NCI-H1436 treated with DMSO at 0.1 percent for 48 hours (cell line): ENCODE measurements around the gene GHRL.
"Not testable (repeated sequence)": the region's sequence is repeated elsewhere in the genome, so short reads cannot be mapped to it uniquely, and the experiment has no call there.

Source experiments
- DNase-seq: peaks from one replicate; lab custom pipeline; 2025; lab: John Stamatoyannopoulos, UW

GHRL gene

DNA sequence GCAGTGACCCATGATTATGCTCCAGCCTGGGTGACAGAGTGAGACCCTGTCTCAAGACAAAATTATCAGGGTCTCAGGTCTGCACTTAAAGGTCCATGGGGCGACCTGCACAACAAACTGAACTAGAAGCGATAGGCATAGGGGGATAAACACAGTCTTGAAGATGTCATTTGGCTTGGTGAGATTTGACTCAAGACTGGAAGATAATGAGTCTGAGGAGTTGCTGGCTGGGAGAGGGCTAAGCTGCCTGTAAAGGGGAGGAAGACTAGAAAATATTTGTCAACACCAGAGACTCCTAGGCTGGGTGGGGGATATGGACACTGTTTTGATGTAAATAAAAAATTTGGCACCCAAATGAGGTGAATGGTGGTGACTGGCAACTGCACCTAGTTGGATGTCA lies 19.8 kb downstream of the GHRL start:
- DNase-seq, result no peak

DNA sequence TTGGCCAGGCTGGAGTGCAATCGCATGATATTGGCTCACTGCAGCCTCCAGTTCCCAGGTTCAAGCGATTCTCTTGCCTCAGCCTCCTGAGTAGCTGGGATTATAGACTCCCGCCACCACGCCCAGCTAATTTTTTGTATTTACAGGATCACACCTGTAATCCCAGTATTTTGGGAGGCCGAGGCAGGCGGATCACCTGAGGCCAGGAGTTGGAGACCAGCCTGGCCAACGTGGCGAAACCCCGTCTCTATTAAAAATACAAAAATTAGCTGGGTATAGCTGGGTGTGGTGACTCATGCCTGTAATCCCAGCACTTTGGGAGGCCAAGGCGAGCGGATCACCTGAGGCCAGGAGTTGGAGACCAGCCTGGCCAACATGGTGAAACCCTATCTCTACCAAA lies 20.3 kb downstream of the GHRL start:
- DNase-seq, result not testable (repeated sequence)

DNA sequence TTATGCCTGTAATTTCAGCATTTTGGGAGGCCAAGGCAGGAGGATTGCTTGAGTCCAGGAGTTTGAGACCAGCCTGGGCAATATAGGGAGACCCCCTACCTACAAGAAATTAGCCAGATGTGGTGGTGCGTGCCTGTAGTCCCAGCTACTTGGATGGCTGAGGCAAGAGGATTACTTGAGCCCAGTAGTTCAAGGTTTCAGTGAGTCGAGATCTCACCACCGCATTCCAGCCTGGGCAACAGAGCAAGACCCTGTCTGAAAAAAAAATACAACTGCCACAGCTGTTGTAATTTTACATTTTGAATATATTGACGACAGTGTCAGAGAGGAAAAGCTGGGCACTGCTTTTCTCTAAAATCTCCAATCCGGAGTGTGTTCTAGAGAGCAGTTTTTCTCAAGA lies 23.3 kb downstream of the GHRL start:
- DNase-seq, result no peak

DNA sequence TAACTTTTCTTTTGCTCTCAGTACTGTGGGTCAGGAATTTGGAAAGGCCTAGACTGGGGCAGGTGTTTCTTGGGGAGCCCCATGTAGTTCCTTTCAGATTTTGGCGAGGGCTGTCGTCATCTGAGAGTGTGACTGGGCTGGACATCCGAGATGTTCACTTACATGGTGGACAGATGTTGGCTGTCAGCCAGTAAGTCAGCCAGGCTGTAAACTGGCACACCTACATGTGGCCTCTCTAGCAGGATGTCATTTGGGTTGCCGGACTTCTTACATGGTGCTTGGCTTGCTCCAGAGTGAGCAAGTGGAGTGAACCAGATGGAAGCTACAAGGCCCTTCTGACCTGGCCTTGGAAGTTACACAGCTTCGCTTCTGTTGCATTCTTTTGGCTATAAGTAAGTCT lies 23.8 kb downstream of the GHRL start:
- no peak for DNase-seq

DNA sequence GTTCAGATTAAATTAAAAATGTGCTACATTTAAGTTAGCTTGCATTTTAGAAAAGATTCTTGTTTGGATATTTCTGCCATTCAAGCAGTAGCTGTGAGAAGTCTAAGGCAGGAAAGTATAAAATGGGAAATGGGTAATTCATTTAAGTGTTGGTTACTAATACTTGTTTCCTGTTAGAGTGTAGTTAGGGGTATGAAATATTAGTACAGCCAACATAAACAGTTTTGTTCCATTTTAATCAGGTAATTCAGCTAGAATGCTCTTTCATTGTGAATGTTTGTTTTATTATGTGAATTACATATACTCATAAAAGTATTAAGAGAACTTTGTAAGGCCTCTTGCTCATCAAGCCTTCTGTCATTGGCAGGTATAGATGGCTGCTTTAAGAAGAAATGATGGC lies 24.6 kb downstream of the GHRL start:
- DNase-seq, result no peak

DNA sequence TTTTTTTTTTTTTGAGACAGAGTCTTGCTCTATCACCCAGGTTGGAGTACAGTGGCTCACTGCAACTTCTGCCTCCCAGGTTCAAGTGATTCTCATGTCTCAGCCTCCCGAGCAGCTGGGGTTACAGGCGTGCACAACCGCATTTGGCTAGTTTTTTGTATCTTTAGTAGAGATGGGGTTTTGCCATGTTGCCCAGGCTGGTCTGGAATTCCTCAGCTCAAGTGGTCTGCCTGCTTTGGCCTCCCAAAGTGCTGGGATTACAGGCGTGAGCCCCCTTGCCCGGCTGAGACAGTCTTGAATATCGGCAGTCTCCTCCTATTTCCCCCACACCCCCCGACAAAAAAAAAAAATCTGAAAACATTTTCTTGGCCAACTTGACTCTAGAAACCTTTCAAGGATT lies 25.8 kb downstream of the GHRL start:
- not testable (repeated sequence) for DNase-seq

DNA sequence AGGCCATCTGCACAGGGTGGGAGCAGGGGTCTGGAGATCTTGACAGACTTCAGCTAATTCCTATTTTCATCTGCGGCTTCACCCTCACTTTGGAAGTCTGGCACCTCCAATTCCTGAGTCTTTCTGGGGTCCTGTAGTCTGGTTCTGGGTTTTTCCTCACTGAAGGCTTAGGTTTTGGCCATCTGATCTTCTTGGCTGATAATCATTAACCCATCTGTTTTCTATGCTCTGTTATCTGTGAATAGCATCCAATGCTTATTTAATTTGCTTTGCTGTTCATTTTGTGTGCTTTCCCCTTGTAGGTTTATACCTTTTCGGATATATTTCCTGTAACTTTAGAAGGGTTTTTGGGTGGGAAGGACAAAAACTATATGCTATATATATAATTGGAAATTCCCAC lies 26.9 kb downstream of the GHRL start:
- DNase-seq, result no peak

DNA sequence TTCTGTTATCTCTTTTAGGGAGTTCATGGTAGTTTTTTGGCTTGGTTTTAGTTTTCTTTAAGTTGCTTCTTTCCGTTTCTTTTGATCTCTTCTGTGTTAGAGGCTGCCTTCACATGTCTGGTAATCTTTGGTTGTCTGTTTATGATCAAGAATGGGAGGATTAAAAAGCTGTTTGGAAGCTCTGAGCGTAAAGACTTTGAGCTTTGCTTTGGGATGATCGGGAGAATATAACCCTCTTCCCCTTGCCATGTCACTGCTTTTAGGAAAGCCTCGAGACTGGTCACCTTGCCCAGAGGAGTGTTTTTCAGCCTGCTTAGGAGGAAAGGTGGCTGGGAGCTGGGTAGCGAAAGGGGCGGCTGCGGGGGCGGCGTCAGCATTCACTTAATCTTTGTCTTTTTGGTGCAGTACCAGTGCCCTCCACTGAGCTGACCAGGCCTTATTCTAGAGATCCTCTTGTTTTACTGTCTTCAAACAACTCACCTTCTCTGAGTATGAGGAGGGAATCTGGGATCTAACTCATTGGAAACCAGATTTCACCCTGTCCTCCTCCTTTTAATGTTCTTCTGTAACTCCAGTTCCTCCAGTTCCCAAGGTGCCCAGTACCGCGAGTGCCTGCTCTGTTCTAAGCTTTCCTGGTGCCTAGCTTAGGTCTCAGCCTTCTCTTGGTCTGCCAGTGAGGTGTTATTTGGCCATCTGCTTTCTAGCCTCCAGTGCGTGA lies 28.9 kb downstream of the GHRL start:
- no peak for DNase-seq

DNA sequence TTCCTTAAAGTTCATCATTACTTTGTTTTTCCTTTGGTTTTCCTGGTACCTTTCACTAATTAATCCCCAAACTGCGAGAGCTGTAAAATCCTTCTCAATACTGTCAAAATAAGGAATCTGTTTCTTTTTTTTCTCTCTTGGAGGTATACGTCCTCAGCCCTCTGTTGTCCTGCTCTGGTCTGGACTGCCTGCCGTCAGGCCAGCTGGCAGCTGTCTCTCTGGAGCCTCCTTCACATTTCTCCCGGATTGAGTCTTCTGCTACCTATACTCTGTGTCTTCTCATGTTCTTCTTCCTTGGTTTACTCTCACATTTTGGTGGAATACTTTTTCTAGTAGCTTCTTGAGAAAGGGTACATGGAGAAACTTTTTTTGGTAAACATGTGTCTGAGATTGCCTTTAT lies 30.7 kb downstream of the GHRL start:
- DNase-seq, result no peak

DNA sequence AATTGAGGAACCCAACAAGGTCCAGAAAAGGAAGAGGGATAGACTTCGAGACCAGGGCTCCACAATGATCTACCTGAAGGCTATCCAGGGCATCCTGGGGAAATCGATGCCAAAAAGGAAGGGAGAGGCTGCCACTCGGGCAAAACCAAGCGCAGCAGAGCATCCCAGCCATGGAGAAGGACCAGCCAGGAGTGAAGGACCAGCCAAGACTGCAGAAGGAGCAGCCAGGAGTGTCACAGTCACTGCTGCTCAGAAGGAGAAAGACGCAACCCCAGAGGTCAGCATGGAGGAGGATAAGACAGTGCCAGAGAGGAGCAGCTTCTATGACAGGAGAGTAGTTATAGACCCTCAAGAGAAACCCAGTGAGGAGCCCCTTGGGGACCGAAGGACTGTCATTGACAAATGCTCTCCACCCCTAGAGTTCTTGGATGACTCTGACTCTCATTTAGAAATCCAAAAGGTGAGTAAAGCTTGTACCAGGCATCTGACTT lies 32.5 kb downstream of the GHRL start:
- no peak for DNase-seq

DNA sequence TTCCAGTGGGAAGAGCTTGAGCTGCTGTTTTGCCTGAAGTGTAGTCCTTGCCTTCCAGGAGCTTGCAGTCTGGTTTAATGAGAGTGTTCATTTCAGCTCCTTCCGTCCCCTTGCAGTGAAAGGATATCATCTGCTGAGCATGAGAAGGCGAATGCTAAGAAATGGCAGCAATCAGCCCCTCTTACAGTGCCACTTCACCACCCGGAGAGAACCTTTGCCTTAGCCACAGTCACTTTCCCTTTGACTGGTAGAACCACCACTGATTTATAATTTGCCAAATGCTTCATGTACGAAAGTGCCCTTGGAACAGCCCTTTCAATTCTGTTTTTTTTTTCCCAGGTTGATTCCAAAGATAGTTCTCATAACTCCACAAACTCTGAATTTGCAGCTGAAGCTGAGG lies 32.9 kb downstream of the GHRL start:
- no peak for DNase-seq

DNA sequence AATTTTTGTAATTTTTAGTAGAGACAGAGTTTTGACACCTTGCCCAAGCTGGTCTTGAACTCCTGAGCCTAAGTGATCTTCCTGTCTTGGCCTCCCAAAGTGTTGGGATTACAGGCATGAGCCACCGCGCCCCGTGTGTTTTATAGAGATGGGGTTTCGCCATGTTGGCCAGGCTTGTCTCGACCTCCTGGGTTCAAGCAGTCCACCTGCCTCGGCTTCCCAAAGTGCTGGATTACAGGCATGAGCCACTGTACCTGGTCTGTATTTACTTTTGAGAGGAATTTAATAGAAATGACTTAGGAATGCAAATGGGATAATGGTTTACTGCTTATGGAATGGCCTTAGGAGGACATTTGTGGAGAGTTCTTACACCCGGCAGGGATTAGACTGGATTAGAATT lies 33.7 kb downstream of the GHRL start:
- DNase-seq, result no peak

DNA sequence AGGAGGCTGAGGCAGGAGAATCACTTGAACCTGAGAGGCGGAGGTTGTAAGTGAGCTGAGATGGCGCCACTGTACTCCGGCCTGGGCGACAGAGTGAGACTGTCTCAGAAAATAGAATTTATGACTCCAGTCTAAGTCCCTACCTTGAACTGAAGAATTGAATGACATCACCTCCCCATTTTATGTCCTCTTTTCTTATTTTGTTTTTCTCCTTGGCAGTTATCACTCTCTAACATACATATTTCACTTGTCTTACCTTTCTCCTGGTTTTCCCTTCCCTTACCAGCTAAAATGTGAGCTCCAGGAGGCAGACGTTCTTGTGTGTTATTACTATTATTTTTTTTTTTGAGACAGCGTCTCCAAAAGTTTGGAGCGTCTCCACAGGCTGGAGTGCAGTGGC lies 36.9 kb downstream of the GHRL start:
- no peak for DNase-seq

DNA sequence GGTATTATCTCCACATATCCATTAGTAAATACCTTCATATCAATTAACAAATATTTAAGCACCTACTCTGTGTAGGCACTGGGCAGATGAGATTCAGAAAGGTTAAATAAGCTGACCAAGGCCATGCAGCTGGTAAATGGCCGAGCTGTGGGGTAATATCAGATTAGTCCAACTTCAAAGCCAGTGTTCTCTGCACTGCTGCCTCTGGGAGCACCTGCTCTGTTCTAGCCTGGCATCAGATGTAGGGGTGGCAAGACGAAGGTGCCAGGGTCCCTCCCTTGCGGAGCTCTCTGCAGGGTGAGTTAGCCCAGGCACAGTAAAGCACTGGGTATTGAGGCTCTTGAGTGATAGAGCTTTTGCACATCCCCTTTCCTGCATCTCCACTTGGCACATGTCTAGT lies 39.0 kb downstream of the GHRL start:
- DNase-seq, result no peak

DNA sequence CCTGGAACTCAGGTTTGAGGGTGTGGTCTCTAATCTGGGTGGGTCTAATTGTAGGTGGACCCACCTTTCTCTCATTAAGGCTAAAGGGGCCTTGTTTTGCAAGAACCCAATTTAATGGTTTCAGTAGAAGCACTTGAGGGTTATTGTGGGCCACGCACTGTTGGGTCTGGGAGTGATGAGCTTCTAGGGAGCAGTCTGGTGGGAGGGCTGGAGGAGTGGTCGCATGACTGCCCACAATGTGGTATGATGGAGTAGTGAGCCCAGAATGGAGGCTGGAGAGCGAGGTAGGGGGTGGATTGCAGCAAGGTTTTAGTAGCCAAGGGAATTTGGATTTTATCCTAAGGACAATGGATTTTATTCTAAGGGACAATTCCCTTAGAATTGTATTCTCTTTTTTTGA lies 41.7 kb downstream of the GHRL start:
- no peak for DNase-seq

DNA sequence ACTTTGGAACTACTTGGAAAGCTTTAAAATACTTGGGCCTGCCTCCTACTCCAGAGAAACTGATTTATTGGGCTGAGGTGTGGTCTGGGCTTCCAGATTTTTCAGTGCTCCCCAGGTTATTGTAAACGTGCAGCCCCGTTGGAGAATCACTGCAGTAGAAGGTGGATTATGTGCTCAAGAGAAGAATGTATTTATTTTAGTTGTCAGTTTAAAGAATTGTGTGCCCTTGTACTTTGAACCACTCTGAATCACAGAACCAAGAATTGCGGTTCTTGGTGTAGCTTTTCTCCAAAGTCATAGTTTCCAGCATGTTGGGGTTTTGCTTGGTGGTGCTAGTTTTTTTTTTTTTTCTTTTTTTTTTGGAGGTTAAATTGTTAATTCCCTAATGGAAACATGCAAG lies 42.9 kb downstream of the GHRL start:
- no peak for DNase-seq

DNA sequence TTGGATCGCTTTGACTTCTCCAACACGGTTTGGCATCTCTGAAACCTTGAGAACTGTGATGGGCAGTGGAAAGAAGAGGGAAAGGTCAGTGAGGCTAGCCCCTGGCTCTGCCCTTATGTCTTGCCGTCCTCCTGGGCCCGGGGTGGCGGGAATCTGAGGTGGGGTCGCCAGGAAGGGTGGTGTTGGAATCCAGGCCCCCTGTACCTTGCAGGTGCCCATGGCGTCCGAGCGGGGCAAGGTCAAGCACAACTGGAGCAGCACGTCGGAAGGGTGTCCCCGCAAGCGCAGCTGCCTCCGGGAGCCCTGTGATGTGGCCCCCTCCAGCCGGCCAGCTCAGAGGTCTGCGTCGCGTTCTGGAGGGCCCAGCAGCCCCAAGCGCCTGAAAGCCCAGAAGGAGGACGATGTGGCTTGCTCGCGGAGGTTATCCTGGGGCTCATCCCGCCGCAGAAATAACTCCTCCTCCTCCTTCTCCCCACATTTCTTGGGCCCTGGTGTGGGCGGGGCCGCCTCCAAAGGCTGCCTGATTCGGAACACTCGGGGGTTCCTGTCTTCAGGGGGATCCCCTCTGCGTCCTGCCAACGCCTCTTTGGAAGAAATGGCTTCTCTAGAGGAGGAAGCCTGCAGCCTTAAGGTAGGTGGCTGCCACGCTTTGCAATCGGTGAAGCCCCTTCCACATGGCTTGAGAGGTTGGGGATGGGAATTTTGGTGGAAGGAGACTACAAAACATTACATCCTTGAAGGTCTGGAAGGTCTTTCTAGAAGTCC lies 43.6 kb downstream of the GHRL start:
- DNase-seq, result no peak

DNA sequence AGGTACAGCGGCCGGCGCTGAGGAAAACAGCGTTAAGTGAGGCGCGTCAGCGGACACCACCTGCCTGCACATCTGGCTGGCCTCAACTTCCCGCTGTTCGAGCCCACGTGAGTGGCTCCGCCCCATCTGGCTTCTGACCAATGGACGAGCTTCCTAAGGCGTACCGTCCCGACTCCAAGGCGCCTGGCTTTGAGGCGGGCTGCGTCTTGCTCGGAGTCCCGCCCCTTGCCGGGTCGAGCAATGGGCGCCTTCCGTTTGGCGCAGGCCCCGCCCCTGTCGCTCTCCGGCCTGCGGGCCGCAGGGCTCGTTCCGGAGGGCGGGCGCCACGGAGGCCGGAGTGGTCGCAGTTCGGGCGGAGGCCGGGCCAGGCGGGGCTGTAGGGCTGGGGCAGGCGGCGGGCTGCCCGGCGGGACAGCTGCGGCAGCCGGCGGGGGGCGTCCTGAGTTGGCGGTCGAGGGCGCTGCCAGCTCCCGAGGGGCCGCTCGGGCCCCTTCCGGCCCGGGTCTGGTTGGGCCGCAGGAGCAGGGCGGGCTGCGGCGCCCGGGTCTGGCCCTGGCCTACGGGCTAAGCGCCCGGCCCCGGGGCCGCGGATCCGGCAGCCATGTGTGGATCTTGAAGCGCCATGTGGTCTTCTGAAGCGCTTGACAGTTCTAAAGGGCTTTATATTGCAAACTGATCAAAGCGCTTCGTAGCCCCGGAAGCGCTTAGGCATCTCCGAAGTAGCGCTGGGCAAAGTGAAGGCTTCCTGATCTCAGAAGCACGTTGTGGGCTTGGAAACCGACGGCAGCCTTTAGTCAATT lies 44.4 kb downstream of the GHRL start, which contains the start of gene TATDN2:
TATDN2 (plus strand) TSS at position 276 of the 800 bp plus-strand sequence. CDS start 742 bp downstream, outside the sequence.
- peak; percentile 2 for DNase-seq

DNA sequence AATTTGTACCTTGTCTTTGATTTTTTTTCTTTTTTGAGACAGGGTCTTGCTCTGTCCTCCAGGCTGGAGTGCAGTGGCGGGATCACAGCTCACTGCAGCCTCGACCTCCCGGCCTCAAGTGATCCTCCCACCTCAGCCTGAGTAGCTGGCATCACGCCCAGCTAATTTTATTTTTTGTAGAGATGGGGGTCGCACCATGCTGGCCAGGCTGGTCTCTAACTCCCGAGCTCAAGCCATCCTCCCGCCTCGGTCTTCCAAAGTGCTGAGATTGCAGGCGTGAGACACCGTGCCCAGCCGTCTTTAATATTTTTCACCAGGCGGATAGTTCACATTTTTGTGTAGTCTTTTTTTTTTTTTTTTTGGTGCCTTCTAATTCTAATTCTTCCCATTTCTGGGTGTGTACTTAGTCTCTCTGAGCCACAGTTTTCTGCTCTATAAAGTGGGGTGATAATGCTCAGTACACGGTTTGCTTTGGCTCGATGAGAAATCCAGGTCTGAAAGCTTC lies 45.0 kb downstream of the GHRL start:
- DNase-seq, result no peak

DNA sequence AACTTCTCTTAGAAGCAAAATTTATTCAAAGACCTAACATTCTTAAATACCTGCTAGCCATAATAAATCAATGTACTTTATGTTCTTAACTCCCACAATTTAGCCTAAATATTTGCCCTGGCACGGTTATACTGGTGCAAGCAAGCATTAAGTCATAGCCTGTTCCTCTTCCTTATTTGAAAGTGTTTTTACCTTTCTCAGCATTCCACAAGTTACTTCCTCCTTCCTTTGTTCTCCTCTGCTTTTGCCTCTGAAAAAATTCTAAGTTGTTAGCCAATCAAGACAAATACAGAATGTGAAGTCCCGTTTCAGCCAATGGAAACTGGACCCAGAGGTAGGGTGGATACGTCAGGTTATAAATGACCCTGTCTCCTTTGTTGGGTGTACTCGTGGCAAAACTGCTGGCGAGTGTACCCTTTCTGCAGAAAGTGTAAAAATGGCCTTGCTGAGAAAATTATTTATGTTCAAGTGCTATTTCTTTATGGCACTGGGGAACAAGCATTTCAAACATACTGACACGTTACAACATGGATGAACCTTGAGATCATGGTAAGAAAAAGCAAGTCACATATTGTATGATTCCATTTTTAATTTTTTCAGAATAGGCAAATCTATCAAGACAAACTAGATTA lies 47.5 kb downstream of the GHRL start:
- no peak for DNase-seq

DNA sequence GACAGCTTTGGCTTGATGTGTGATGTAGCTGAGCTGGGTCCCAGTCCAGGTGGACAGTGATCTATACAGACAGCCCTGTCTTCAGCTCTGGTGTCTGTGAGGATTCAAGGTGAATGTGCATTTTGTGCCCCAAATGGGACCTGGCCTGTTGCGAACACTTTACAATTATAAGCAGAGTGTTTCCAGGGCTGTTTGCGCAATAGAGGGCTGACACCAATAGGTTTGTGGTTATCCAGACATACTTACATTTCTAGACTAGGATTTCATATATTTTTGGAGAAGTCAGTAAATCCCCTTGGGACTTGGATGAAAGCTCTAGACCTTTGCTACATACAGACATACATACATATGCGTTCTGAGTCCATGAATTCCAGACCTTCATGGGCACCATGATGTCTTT lies 48.7 kb downstream of the GHRL start:
- DNase-seq, result no peak
